ENCODE data around the gene BHLHE23.

The BHLHE23 gene

GRCh38 chr20:63006540-63007359 is at the start of gene BHLHE23:
TSS of gene BHLHE23 (minus strand) at chr20:63006964. CDS start at chr20:63006774, 190 bp downstream.
- ATAC-seq: no peak

- ATAC-seq: no peak
These were observed 48.9 kb upstream of the BHLHE23 start for GRCh38 chr20:63055575-63056235.

GRCh38 chr20:63054681-63055240 is 48.0 kb upstream of the BHLHE23 start:
- ATAC-seq: no peak

GRCh38 chr20:63054103-63054474 is 47.3 kb upstream of the BHLHE23 start:
- no peak for ATAC-seq

GRCh38 chr20:63053432-63054102 is 46.8 kb upstream of the BHLHE23 start:
- ATAC-seq: no peak

- ATAC-seq: no peak
These were observed 46.0 kb upstream of the BHLHE23 start for GRCh38 chr20:63052571-63053431.

GRCh38 chr20:63051911-63052310 is 45.1 kb upstream of the BHLHE23 start:
- ATAC-seq: no peak

GRCh38 chr20:63051186-63051860 is 44.6 kb upstream of the BHLHE23 start:
- no peak for ATAC-seq

- no peak for ATAC-seq
These were observed 43.6 kb upstream of the BHLHE23 start for GRCh38 chr20:63050406-63050805.

GRCh38 chr20:63049561-63050221 is 42.9 kb upstream of the BHLHE23 start:
- no peak for ATAC-seq

- ATAC-seq: no peak
These were observed 42.4 kb upstream of the BHLHE23 start for GRCh38 chr20:63049191-63049518.

GRCh38 chr20:63048516-63049190 is 41.9 kb upstream of the BHLHE23 start:
- no peak for ATAC-seq

- no peak for ATAC-seq
These were observed 41.2 kb upstream of the BHLHE23 start for GRCh38 chr20:63047946-63048345.

- no peak for ATAC-seq
These were observed 40.5 kb upstream of the BHLHE23 start for GRCh38 chr20:63047267-63047666.

- ATAC-seq: no peak
These were observed 40.1 kb upstream of the BHLHE23 start for GRCh38 chr20:63046841-63047240.

GRCh38 chr20:63045991-63046390 is 39.2 kb upstream of the BHLHE23 start:
- no peak for ATAC-seq

- ATAC-seq: no peak
These were observed 38.6 kb upstream of the BHLHE23 start for GRCh38 chr20:63045401-63045800.

GRCh38 chr20:63044605-63045004 is 37.8 kb upstream of the BHLHE23 start:
- ATAC-seq: no peak

GRCh38 chr20:63044204-63044600 is 37.4 kb upstream of the BHLHE23 start:
- ATAC-seq: no peak

- no peak for ATAC-seq
These were observed 36.8 kb upstream of the BHLHE23 start for GRCh38 chr20:63043348-63044203.

Data from activated CD4-positive, CD25-positive, alpha-beta regulatory T cell treated with anti-CD3 and anti-CD28 coated beads, Interleukin-2, amount 50 U/mL, for 24 hours (primary cell).